ENCODE data around the gene TNS1.

- TF ChIP-seq, protein P1, sequence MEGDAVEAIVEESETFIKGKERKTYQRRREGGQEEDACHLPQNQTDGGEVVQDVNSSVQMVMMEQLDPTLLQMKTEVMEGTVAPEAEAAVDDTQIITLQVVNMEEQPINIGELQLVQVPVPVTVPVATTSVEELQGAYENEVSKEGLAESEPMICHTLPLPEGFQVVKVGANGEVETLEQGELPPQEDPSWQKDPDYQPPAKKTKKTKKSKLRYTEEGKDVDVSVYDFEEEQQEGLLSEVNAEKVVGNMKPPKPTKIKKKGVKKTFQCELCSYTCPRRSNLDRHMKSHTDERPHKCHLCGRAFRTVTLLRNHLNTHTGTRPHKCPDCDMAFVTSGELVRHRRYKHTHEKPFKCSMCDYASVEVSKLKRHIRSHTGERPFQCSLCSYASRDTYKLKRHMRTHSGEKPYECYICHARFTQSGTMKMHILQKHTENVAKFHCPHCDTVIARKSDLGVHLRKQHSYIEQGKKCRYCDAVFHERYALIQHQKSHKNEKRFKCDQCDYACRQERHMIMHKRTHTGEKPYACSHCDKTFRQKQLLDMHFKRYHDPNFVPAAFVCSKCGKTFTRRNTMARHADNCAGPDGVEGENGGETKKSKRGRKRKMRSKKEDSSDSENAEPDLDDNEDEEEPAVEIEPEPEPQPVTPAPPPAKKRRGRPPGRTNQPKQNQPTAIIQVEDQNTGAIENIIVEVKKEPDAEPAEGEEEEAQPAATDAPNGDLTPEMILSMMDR (IDR thresholded peaks at IDR 0.05; ENCODE audit: insufficient read depth, low read length) = no peak
- TF ChIP-seq POLR2AphosphoS5 (IDR thresholded peaks at IDR 0.05; ENCODE audit: low read depth) (no peak), GABPA (IDR thresholded peaks at IDR 0.05; ENCODE audit: low read depth) (no peak), REST (IDR thresholded peaks at IDR 0.05; ENCODE audit: insufficient replicate concordance, low read depth) (no peak)
Observed at GRCh38 chr2:217901835-217902378, 100.9 kb downstream of the TNS1 start.
